MM.1S (cell line): ENCODE data around the gene MUC4.
"Not testable (repeated sequence)": the region's sequence is repeated elsewhere in the genome, so short reads cannot be mapped to it uniquely, and the experiment has no call there.

Source experiments
- DNase-seq: peaks from one replicate; pipeline ENCODE4 v3.0.0-alpha.2; 2015
- H2AFZ ChIP-seq: fragments of 300-600 bp; sonication (generic); 2 replicates; pipeline ENCODE4 v1.6.0; 2016; ENCODE audit warnings: antibody characterized with exemption, low read length
- H3F3A ChIP-seq: fragments of 300-600 bp; sonication (generic); 2 replicates; pipeline ENCODE4 v1.6.1; 2016; ENCODE audit warnings: mild to moderate bottlenecking, antibody characterized with exemption, low read length, moderate library complexity, mixed read lengths; ENCODE audit not compliant: insufficient read depth
- H3K27ac ChIP-seq: fragments of 300-600 bp; sonication (generic); 2 replicates; pipeline ENCODE4 v1.5.1; 2016; ENCODE audit warnings: mild to moderate bottlenecking, low read length
- H3K27me3 ChIP-seq: fragments of 300-600 bp; sonication (generic); replicated peaks from 2 replicates; pipeline ENCODE4 v1.6.0; 2016; ENCODE audit warnings: low read length; ENCODE audit not compliant: insufficient read depth
- H3K36me3 ChIP-seq: fragments of 300-600 bp; sonication (generic); replicated peaks from 2 replicates; pipeline ENCODE4 v1.6.1; 2016; ENCODE audit warnings: mild to moderate bottlenecking, low read length, mixed read lengths; ENCODE audit not compliant: insufficient read depth
- H3K4me1 ChIP-seq: fragments of 300-600 bp; sonication (generic); 2 replicates; pipeline ENCODE4 v1.6.1; 2016; ENCODE audit warnings: low read length, mixed read lengths
- H3K4me2 ChIP-seq: fragments of 300-600 bp; sonication (generic); 2 replicates; pipeline ENCODE4 v1.6.0; 2016; ENCODE audit warnings: low read depth, low read length
- H3K4me3 ChIP-seq: fragments of 300-600 bp; sonication (generic); 2 replicates; pipeline ENCODE4 v1.5.1; 2016; ENCODE audit warnings: low read length, mixed read lengths
- H3K79me2 ChIP-seq: fragments of 300-600 bp; sonication (generic); 2 replicates; pipeline ENCODE4 v1.6.1; 2016; ENCODE audit warnings: mixed run types, low read length, mixed read lengths
- H3K9ac ChIP-seq: fragments of 300-600 bp; sonication (generic); 2 replicates; pipeline ENCODE4 v1.6.1; 2016; ENCODE audit warnings: low read length, mixed read lengths
- H3K9me2 ChIP-seq: fragments of 300-600 bp; sonication (generic); replicated peaks from 2 replicates; pipeline ENCODE4 v1.6.1; 2016; ENCODE audit warnings: mild to moderate bottlenecking, low read length, mixed read lengths; ENCODE audit not compliant: insufficient read depth
- H3K9me3 ChIP-seq: fragments of 300-600 bp; sonication (generic); replicated peaks from 2 replicates; pipeline ENCODE4 v1.6.1; 2016; ENCODE audit warnings: mild to moderate bottlenecking, low read length, mixed read lengths; ENCODE audit not compliant: insufficient read depth
- H4K20me1 ChIP-seq: fragments of 300-600 bp; sonication (generic); 2 replicates; pipeline ENCODE4 v1.6.1; 2016; ENCODE audit warnings: mild to moderate bottlenecking, low read length, moderate library complexity, mixed read lengths; ENCODE audit not compliant: insufficient read depth
- CTCF ChIP-seq: fragments of 300-600 bp; sonication (generic); IDR thresholded peaks from 2 replicates; pipeline ENCODE4 v1.5.1; 2016; ENCODE audit warnings: antibody characterized with exemption, low read length, mixed read lengths
- EZH2 ChIP-seq: fragments of 300-600 bp; sonication (generic); optimal IDR thresholded peaks from 2 replicates; pipeline ENCODE3; 2017; ENCODE audit warnings: low read depth, mild to moderate bottlenecking, antibody characterized with exemption, low read length, mixed read lengths
- EZH2phosphoT487 ChIP-seq: fragments of 300-600 bp; sonication (generic); IDR thresholded peaks from 2 replicates; pipeline ENCODE4 v1.6.1; 2018; ENCODE audit warnings: antibody characterized with exemption, low read length

MUC4 gene

DNA sequence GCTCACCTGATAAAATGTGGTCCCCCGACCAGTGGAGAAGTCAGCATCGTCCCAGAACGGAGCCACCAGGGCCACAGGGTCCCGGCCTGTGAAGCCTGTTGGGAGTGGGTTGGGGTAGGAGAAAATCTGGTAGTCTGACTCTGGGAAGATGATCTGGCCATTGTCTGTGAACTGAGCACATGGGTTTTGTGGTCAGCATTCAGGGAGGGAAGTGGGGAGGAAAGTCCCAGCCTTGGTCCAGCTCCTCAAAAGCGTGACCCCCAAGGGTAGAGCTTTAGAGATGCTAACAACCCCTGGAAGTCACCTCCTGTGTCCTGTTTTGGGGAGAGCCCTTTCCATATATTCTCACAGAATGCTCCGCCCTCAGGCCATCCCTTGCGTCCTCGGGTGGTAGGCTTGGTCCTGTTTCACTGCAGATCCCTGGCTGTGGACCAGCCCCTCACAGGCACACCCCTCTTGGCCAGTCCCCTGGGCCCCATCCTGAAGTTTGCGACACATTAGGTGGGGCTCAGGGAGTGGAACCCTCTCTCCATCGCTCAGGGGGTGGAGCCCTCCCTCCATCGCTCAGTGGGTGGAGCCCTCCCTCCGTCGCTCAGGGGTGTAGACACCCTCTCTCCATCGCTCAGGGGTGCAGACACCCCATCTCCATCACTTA lies 40.0 kb downstream of the MUC4 start:
- no peaks in the 10 kb centered on the region for H3K36me3 ChIP-seq
- no peak overlapping the region for H2AFZ ChIP-seq
- peaks cover 49% of the 10 kb centered on the region for H3K27me3 ChIP-seq
- no peaks in the 10 kb centered on the region for H3K4me1 ChIP-seq
- no peaks in the 10 kb centered on the region for H4K20me1 ChIP-seq
- H3K4me3 ChIP-seq, result no peak overlapping the region
- no peaks in the 10 kb centered on the region for H3K9me2 ChIP-seq
- H3F3A ChIP-seq, result no peaks in the 10 kb centered on the region
- no peak overlapping the region for H3K9ac ChIP-seq
- no peak overlapping the region for H3K27ac ChIP-seq
- no peaks in the 10 kb centered on the region for H3K79me2 ChIP-seq
- TF ChIP-seq EZH2phosphoT487, result no peak
- no peak for TF ChIP-seq CTCF
- no peak for TF ChIP-seq EZH2
- H3K9me3 ChIP-seq, result no peaks in the 10 kb centered on the region
- DNase-seq, result no peak
- H3K4me2 ChIP-seq, result no peak overlapping the region

GRCh38 chr3:195770841-195771645 lies 40.7 kb downstream of the MUC4 start:
- H3F3A ChIP-seq, H3K27ac ChIP-seq, H4K20me1 ChIP-seq, H2AFZ ChIP-seq, H3K9ac ChIP-seq, H3K9me3 ChIP-seq, H3K79me2 ChIP-seq, H3K4me2 ChIP-seq, H3K4me1 ChIP-seq, DNase-seq, H3K36me3 ChIP-seq, H3K9me2 ChIP-seq, H3K4me3 ChIP-seq: not testable (repeated sequence)
- H3K27me3 ChIP-seq, result peaks cover 56% of the 10 kb centered on the region

GRCh38 chr3:195770081-195770840 lies 41.5 kb downstream of the MUC4 start:
- H3K9me2 ChIP-seq, result no peaks in the 10 kb centered on the region
- no peak overlapping the region for H3K4me3 ChIP-seq
- no peaks in the 10 kb centered on the region for H3K79me2 ChIP-seq
- peaks cover 64% of the 10 kb centered on the region for H3K27me3 ChIP-seq
- DNase-seq, result no peak
- no peak overlapping the region for H3K9ac ChIP-seq
- no peak overlapping the region for H2AFZ ChIP-seq
- no peaks in the 10 kb centered on the region for H3F3A ChIP-seq
- H3K36me3 ChIP-seq, result no peaks in the 10 kb centered on the region
- no peaks in the 10 kb centered on the region for H4K20me1 ChIP-seq
- H3K4me1 ChIP-seq, result no peaks in the 10 kb centered on the region
- no peak overlapping the region for H3K4me2 ChIP-seq
- no peak overlapping the region for H3K27ac ChIP-seq
- H3K9me3 ChIP-seq, result no peaks in the 10 kb centered on the region
- TF ChIP-seq EZH2 (no peak), CTCF (no peak), EZH2phosphoT487 (no peak)
